IMR-90 (cell line): ENCODE results near the gene AGAP1.

Source experiments
- CEBPB ChIP-seq: IDR thresholded peaks from 2 replicates; pipeline ENCODE4 v1.6.1; 2012; ENCODE audit warnings: low read depth, low read length, improper control_type of control experiment
- CHD1 ChIP-seq: IDR thresholded peaks from 2 replicates; pipeline ENCODE4 v1.6.1; 2012; ENCODE audit warnings: low read depth, low read length, improper control_type of control experiment
- FOS ChIP-seq: fragments of 150-350 bp; IDR thresholded peaks from 2 replicates; pipeline ENCODE4 v1.6.1; 2016; ENCODE audit warnings: low read depth, low read length
- MAFK ChIP-seq: IDR thresholded peaks from 2 replicates; pipeline ENCODE4 v1.6.1; 2012; ENCODE audit warnings: low read depth, low read length, improper control_type of control experiment
- MAZ ChIP-seq: IDR thresholded peaks from 2 replicates; pipeline ENCODE4 v1.6.1; 2012; ENCODE audit warnings: low read depth, mild to moderate bottlenecking, low read length, improper control_type of control experiment, moderate library complexity, borderline replicate concordance
- MXI1 ChIP-seq: IDR thresholded peaks from 2 replicates; pipeline ENCODE4 v1.6.1; 2012; ENCODE audit warnings: low read depth, mild to moderate bottlenecking, low read length, moderate library complexity, borderline replicate concordance
- NFE2L2 ChIP-seq: fragments of 150-350 bp; IDR thresholded peaks from 2 replicates; pipeline ENCODE4 v1.6.1; 2016; ENCODE audit warnings: low read depth, mild to moderate bottlenecking, low read length
- POLR2A ChIP-seq: IDR thresholded peaks from 2 replicates; pipeline ENCODE4 v1.6.1; 2012; ENCODE audit warnings: mild to moderate bottlenecking, low read depth, low read length
- RAD21 ChIP-seq: IDR thresholded peaks from 2 replicates; pipeline ENCODE4 v1.6.1; 2012; ENCODE audit warnings: low read length, improper control_type of control experiment
- RCOR1 ChIP-seq: IDR thresholded peaks from 2 replicates; pipeline ENCODE4 v1.6.1; 2012; ENCODE audit warnings: mild to moderate bottlenecking, low read length, improper control_type of control experiment; ENCODE audit not compliant: insufficient replicate concordance
- RFX5 ChIP-seq: IDR thresholded peaks from 2 replicates; pipeline ENCODE4 v1.8.0; 2012; ENCODE audit warnings: low read depth, mild to moderate bottlenecking, low read length, moderate library complexity
- SMC3 ChIP-seq: fragments of 150-350 bp; IDR thresholded peaks from 2 replicates; pipeline ENCODE4 v1.6.1; 2016; ENCODE audit warnings: low read depth, mild to moderate bottlenecking, antibody characterized with exemption, low read length, moderate library complexity
- TF ChIP-seq, protein P1 (sequence below): conservative IDR thresholded peaks from 2 replicates; pipeline ENCODE4 v1.5.1; 2012; ENCODE audit warnings: mild to moderate bottlenecking, low read depth, low read length, improper control_type of control experiment
- TF ChIP-seq, protein P2 (sequence below): fragments of 150-350 bp; IDR thresholded peaks from 2 replicates; pipeline ENCODE4 v1.6.1; 2016; ENCODE audit warnings: low read depth, mild to moderate bottlenecking, low read length, moderate library complexity, borderline replicate concordance

DNA sequence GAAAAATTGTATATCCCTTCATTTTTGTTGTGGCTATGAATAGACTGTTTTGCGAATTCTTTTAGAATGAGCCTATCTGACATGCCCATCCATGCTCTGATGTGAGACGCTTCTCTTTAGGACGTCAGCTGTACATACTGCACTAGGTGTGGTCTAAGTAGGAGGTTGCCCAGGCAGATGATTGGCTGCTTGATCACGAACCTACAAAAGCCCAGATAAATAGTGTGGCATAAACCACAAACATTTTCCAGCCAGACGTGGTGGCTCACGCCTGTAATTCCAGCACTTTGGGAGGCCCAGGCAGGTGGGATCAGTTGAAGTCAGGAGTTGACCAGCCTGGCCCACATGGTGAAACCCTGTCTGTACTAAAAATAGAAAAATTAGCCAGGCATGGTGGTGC is 251.8 kb downstream of the AGAP1 start:
- TF ChIP-seq, protein P1, sequence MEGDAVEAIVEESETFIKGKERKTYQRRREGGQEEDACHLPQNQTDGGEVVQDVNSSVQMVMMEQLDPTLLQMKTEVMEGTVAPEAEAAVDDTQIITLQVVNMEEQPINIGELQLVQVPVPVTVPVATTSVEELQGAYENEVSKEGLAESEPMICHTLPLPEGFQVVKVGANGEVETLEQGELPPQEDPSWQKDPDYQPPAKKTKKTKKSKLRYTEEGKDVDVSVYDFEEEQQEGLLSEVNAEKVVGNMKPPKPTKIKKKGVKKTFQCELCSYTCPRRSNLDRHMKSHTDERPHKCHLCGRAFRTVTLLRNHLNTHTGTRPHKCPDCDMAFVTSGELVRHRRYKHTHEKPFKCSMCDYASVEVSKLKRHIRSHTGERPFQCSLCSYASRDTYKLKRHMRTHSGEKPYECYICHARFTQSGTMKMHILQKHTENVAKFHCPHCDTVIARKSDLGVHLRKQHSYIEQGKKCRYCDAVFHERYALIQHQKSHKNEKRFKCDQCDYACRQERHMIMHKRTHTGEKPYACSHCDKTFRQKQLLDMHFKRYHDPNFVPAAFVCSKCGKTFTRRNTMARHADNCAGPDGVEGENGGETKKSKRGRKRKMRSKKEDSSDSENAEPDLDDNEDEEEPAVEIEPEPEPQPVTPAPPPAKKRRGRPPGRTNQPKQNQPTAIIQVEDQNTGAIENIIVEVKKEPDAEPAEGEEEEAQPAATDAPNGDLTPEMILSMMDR: no peak
- no peak for TF ChIP-seq MAFK
- TF ChIP-seq, protein P2, sequence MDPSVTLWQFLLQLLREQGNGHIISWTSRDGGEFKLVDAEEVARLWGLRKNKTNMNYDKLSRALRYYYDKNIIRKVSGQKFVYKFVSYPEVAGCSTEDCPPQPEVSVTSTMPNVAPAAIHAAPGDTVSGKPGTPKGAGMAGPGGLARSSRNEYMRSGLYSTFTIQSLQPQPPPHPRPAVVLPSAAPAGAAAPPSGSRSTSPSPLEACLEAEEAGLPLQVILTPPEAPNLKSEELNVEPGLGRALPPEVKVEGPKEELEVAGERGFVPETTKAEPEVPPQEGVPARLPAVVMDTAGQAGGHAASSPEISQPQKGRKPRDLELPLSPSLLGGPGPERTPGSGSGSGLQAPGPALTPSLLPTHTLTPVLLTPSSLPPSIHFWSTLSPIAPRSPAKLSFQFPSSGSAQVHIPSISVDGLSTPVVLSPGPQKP: no peak
- no peak for TF ChIP-seq MAZ
- TF ChIP-seq POLR2A: no peak
- no peak for TF ChIP-seq RCOR1
- no peak for TF ChIP-seq SMC3
- TF ChIP-seq MXI1: no peak
- no peak for TF ChIP-seq FOS
- no peak for TF ChIP-seq RAD21
- no peak for TF ChIP-seq CEBPB
- TF ChIP-seq CHD1: no peak
- no peak for TF ChIP-seq NFE2L2
- no peak for TF ChIP-seq RFX5
